DMS53 treated with DMSO at 0.1 percent for 48 hours (cell line): Measurements from ENCODE around the gene SELPLG.
"Not testable (repeated sequence)": the region's sequence is repeated elsewhere in the genome, so short reads cannot be mapped to it uniquely, and the experiment has no call there.

Experiments
- DNase-seq: peaks from one replicate; lab custom pipeline; 2025; ENCODE audit not compliant: unreplicated experiment; lab: John Stamatoyannopoulos, UW

The SELPLG gene, protein sequence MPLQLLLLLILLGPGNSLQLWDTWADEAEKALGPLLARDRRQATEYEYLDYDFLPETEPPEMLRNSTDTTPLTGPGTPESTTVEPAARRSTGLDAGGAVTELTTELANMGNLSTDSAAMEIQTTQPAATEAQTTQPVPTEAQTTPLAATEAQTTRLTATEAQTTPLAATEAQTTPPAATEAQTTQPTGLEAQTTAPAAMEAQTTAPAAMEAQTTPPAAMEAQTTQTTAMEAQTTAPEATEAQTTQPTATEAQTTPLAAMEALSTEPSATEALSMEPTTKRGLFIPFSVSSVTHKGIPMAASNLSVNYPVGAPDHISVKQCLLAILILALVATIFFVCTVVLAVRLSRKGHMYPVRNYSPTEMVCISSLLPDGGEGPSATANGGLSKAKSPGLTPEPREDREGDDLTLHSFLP

DNA sequence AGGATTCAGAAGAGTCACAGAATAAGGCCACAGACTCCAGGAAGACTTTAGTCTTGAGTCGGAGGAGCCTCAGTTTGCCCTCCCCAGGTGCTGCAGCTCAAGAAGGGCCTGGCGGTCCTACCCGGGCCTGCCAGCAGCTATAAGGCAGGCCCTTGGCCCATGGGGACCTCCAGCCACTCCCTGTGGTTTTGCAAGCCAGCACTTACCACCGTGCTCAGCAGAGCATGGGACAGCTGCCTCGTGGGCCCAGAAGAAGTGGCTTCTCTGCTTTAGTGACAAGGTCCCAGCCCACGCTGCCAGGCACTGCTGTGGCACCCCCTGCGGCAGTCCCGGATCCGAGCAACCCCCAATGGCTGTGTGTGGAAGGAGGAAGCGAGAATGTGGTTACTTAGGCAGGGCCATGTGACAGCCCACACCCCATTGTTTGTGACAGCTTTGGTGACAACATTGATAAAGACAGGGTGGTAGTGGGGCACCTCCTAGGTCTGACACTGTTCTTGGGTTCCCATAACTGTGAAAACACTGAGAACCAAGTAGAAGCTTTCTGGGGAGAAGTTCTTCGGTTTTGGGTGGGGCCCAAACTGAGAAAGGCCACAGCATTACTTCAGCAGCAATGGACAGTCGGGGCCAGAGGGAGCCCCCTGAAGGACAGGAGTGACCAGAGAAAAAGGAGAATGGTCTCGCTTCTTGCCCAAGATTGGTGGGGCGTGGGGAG lies at the start of gene SELPLG:
Gene SELPLG (minus strand): TSS at position 361 of the 715 bp plus-strand sequence. CDS start 9,587 bp downstream, outside the sequence.
- DNase-seq = no peak

DNA sequence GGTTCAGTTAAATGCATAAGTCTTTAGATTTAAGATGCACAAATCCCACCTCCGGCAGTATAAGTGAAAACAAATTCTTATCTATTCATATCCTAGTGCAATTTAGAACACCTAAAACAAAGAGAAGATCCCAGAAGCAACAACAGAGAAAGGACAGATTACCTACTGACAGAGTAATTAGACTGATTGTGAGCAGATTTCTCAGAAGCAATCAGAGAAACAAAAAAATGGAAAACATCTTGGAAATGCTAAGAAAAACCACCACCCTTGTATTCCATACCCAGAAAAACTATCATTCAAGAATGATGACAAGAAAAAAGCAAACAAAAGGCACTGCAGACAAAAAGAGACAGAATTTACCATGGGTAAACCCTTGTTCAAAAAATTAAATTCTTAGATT lies 47.6 kb upstream of the SELPLG start:
- DNase-seq = no peak

DNA sequence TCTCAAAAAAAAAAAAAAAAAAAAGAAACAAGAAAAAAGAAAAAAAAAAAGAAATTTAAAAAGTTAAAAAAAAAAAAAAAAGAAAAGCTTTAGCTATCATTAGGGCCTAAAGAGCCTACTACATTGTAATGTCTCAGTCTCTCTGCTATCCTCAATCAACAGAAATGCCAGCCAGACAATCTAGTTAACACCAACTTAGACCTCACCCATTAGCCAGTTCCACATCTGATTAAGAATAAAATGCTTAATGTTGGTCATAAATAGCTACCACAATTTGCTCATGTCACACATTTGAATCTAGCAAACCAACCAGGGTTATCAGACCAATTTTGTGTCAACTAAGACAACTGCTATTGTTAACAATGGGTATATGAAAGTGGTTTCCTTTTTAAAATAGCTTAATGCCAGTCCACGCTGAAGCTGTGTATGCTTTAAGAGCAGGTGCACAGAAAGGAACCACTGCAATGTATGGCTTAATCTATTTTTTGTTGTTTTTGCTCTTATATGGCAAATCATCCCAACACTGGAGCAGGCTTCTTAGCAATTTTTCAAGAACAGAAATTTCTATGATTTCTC lies 45.5 kb upstream of the SELPLG start:
- no peak for DNase-seq

DNA sequence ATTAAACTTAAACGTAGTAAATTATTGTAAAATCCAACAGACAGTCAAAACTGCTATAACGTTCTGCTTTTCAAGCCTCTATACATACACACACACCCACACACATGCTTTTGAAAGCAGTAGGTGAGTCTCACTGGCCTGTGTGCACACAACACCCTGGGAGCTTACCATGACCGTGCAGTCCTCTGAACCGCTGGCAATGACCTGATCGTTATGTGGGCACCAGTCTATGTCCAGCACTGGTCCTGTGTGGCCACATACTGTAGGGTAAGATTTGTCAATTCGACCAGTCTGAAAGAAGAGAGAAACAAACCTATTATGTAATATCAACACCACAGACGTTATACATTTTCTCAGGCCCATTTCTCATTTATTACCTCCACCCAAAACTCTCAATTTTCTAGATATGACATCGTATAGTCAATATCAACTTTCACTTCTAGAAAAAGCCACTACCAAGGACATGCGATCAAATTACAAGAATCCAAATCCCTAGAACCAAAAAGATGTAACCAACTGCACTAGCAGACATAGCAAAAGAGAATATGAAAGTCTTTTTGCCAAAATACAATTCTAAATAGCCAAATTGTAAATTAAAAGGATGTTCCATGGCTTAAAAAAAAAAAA lies 44.5 kb upstream of the SELPLG start:
- DNase-seq = no peak

DNA sequence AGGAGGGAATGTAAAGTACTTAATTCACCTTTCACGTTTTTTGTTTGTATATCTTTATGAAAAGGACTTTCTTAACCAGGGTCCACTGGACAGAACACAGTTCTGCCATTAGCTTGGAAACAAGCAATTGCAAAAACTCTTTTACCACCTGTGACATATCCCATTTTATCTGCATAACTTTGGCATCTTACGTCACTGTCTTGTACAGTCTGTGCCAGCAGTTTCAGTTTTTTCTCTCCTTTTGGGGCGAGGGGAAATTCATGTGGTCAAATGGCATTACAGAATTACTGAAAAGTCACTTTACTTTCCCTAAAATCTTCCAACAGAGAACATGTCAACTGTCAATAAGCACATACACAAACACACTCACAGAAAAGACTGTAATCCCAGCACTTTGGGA lies 43.7 kb upstream of the SELPLG start:
- DNase-seq = no peak

DNA sequence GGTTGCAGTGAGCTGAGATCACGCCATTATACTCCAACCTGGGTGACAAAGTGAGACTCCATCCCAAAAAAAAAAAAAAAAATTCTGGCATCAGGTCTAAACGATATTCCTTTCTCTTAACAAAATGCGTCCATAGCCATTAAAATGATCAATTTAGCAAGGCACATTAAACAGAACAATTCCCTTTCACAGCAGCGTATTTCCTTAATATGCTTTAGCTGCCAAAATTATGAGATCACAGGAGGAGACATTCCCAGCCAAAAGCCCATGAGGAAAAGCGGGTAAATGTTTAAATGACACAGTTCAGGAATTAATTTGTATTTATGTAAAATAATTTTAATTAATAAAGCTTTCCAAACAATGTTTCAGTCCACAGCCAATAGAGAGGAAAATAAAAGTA lies 43.0 kb upstream of the SELPLG start:
- no peak for DNase-seq

DNA sequence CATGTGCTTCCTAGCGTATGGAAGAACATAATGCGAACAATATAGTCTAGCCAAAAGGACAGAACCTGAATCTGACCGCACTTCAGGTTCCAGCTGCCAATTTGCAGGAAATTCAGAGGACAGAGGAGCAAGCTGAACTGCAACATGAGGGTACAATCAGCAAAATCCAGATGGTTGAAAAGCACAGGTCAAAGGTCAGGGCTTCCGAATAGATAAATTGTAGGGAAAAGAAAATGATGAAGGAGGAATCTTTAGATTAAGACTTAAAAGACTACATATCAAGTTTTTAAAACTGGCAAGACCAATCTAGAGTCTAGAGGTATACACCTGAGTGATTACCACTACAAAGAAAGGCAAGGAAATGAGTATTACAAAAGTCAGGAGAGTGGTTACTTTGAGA lies 42.1 kb upstream of the SELPLG start:
- DNase-seq = no peak

DNA sequence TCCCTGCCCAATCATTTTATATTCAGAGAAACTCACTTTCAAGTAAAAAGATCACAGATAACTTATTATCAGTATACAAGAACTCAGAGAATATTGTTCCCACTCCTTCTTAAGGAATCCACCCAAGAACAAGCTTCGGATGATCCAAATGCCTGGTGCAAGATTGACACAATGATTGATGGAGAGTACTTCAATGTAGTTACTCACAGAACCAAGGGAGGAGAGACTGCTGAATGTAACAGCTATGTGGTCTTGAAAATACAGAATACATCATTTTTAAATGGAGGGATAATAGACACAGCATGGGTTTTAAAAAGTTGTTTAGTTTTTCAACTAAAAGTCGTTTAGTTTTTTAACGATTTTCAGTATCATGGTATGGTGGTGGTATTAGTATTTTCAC lies 38.4 kb upstream of the SELPLG start:
- no peak for DNase-seq

DNA sequence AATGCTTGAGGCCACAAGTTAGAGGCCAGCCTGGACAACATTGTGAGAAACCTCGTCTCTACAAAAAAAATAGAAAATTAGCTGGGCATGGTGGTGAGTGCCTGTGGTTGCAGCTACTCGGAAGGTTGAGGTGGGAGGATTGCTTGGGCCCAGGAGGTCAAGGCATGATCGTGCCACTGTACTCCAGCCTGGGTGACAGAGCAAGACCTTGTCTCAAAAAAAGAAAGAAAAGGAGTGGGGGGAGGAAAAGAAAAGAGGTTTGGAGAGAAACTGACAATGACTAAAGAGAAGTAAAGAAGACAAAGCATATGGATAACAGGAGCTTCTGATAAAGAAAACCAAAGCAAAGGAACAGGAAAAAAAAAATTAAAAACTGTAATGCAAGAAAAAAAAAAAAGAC lies 37.4 kb upstream of the SELPLG start:
- DNase-seq = no peak

DNA sequence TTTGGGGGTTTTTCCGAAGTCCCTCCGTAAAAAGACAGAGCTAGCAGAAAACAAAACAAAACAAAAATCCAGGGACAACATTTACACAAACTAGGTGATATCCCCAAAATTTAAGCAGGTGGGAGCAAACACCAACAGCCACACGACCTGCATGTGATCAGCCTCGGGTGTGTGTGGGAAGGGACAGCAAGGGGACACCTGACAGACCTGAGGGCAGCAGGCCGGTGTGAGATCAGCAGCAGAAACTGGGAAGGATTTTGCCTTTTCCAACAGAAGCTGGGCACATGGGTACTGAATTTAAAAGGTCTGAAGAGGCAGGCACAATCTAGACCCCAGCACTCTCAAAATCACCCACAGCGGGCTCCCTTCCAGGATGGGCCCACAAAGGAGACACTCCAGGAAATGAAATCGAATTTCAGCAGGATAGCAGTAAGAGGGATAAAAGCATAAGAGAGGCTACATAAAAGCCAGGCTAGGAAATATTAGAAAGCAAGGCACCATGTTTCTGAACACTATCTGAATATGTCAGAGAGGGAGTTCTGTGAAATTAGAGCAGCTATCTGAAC lies 36.5 kb upstream of the SELPLG start:
- no peak for DNase-seq

DNA sequence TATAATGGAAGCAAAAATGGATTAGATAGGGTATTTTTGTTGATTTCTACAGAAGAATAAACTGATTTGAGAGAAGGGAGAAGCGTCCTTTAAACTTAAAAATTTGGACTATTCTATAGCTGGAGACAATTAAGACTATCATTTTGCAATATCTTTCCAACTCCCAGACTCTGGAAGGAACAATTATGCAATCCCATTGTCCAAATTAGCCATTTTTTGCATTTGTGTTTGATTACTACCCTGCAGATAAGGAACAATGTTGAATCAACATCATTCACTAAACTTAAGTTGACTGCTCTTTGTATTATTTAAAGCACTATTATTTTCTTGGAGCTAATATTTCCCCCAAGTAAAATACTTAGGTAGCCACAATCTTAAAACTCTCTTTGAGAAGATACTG lies 34.8 kb upstream of the SELPLG start:
- no peak for DNase-seq

DNA sequence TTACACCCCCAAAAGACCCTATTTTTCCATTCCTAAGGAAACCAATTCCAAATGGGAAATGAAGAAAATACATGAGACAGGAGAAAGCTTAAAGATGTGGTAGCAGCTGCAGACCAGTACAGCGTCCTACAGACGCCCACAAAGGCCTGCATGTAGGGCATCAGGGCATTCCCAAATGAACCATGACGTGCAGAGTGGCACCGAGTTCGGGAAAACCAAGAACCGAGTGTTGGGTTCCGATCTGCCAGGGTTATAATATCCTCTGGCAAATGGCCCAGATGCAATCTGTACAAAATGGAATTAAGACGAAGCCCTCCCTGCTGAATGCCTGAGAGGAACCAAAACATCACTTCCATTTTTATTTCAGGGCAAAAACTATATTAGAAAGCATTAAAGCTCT lies 34.4 kb upstream of the SELPLG start:
- DNase-seq = no peak

DNA sequence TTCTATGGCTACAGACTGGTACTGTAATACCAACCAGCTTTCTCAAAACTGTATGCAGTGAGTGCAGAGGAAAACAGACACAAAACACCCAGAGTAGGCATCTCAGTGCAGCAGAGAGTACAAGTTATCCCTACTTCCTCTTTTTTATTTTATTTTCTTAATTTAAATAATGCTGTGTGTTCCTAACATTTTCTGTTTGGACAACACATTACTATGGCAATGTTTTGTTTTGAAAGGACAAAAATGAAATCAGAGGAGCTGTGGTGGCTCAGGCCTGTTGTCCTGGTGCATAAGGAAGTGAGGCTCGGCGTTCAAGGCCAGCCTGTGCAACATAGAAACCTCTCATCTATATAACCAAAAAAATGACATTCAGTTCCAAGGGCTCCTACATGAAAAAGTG lies 33.7 kb upstream of the SELPLG start:
- DNase-seq = no peak

DNA sequence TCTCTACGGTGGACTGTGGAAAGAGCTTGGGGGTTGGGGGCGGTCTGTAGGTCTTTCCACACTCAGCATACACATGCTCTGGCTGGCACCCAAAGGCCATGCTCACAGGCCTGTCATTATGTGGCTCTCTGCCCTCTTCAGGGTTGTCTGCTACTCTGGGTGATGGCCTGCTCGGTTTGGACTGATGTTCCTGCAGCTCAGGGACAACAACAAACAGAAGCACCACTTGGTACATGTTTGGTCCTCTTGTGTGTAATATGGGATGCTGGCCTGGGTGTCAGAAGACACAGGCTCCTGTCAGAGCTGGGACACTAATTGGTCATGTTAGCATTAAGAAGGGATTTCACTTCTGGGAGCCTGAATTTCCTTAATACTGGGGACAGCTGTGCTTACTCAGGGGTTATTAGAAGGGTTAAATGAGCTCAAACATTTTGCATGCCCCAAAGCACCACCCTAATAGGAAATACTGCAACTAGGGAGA lies 32.7 kb upstream of the SELPLG start:
- DNase-seq = no peak

DNA sequence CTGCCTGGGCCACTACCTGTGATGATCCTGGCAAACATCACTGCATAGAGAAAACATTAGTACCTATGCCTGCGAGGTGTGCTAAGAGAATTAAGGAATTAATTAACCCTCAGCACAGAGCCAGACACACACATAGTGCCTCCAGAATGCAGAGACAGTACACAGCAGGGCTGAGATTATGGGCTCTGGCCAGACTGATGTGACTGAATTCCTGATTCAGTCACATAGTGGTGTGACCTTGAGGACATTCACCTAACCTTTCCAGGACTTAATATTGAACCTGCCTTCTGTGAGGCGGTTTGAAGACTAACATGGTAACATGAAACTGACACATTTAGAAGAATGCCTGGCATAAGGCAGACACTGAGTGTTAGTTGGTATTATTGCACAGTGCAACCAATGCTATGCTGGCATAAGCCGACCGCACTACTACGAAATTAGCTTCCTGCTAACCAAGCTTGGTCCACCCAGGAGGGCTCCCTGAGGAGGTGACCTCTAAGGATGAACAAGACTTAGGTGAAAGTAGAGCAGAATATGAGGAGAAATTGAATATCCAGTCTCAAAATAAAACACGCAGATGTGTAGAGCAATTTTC lies 32.0 kb upstream of the SELPLG start:
- DNase-seq = no peak

DNA sequence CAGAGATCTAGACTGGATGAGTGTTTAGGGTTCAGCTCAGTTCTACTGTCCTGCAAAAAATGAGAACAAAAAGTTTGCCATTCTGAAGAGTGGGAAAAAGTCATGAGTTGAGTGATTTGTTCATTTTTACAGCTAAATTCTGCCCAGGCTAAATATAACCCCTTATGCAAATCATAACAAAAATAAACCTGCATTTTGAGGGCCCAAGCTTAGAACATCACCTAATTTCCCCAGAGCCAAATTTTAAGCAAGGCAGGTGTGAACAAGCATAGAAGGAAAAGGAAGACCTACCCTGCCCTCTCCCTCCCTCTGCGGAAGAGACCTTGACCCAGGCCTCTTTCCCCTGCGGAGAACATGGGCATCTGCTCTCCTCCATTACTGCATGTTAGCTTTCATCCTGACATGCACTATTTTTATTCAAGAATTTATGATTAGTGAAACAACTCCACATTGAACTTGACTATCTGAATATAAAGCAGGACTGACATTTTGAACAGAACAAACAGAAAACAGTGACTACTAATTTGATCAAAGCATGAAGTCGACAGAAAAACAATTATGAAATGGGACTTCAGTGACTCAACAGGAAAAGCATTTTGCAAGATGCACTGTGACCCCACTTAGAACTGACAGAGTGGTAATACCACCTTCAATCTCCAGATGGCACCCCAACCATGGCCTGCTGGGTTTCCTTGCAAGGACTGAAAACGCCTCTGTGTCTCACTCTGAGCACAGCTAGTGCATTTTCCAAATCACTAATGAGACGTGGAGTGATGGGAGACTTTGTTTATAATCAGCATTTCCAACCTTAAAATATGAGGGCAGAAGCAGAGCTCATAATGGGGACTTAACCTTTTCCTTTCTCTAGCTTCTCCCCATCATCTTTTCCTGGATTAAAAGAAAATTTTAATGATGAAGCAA lies 30.9 kb upstream of the SELPLG start:
- peak; percentile 84 for DNase-seq

DNA sequence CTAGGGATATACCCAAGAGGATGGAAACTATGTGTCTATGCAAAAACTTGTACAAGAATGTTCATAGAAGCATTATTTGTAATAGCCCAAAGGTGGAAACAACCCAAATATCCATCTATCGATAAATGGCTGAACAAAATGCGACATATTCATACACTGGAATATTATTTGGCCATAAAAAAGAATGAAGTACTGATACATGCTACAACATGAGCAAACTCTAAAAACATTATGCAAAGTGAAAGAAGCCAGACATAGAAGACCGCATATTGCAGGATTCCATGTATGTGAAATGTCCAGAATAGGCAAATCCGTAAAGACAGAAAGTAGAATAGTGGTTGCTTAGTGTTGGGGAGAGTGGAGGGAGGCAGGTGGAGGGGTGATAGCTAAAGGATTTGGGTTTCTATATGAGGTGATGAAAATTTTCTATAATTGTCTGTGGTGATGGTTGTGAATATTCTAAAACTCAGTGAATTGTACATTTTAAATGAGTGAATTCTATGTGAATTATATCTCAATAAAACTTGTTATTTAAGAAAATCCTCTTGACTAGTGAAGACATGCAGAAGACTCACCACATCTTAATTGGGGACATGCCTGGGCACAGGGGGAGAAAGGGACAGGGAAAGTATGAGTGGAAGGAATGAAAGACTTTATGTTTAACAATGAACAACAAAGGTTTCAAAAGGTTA lies 29.8 kb upstream of the SELPLG start:
- no peak for DNase-seq

DNA sequence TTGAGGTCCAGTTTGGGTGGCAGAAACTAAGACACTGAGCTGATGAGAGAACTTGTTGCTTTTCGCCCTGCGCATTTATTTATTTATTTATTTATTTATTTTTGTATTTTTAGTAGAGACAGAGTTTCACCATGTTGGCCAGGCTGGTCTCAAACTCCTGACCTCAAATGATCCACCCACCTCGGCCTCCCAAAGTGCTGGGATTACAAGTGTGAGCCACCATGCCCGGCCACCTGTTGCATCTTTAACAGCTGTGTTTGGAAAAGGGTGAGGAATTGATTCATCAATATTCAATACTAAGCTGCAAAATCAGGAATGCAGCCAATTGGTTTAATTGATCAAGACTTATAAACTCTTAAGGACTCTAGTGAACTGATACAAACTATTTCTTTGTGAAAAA lies 24.4 kb upstream of the SELPLG start:
- DNase-seq = not testable (repeated sequence)

DNA sequence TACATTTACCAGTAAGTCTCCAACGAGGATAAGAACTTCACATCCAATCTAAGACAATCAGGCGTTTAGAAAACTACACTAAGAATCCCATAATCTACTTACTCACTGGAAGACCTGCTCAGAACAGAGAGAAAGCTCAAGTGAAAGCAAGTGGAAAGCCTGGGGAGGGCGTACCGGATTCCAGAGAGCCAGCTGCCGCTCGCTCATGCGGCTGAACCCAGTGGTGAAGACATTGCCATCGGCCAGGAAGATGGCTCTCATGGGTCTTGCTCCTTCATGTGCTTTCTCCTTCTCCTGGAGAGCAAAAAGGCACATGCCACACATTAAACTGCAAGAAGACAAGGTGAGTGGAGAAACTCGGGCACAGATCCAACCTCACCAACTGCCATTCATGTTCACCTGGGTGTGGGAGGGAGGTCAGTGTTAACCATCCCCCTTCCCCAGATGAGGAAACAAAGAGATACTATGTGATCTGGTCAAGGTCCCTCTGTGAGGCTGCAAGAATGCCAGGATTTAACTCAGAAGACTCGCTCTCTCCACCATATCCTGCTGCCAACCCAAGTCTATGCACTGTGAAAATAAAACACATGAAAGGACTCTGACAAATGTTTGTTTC lies 23.5 kb upstream of the SELPLG start:
- no peak for DNase-seq
